ENCODE data around the gene ITPR2.
"Not testable (repeated sequence)": the region's sequence is repeated elsewhere in the genome, so short reads cannot be mapped to it uniquely, and the experiment has no call there.

ITPR2 gene

GRCh38 chr12:26698186-26698585 lies 134.8 kb downstream of the ITPR2 start:
- no peak for DNase-seq

GRCh38 chr12:26697217-26697616 lies 135.8 kb downstream of the ITPR2 start:
- no peak for DNase-seq

- no peak for DNase-seq
Observed at GRCh38 chr12:26696613-26697092, 136.3 kb downstream of the ITPR2 start.

GRCh38 chr12:26696048-26696612 lies 136.9 kb downstream of the ITPR2 start:
- DNase-seq = no peak

GRCh38 chr12:26694402-26694801 lies 138.6 kb downstream of the ITPR2 start:
- DNase-seq = no peak

- no peak for DNase-seq
Observed at GRCh38 chr12:26692407-26692806, 140.6 kb downstream of the ITPR2 start.

- no peak for DNase-seq
Observed at GRCh38 chr12:26691234-26691970, 141.6 kb downstream of the ITPR2 start.

GRCh38 chr12:26690601-26691000 lies 142.4 kb downstream of the ITPR2 start:
- DNase-seq = no peak

- DNase-seq = no peak
Observed at GRCh38 chr12:26689281-26689841, 143.6 kb downstream of the ITPR2 start.

GRCh38 chr12:26688344-26688904 lies 144.6 kb downstream of the ITPR2 start:
- DNase-seq = no peak

- no peak for DNase-seq
Observed at GRCh38 chr12:26686408-26686807, 146.6 kb downstream of the ITPR2 start.

GRCh38 chr12:26684101-26684500 lies 148.9 kb downstream of the ITPR2 start:
- DNase-seq = no peak

- DNase-seq = no peak
Observed at GRCh38 chr12:26683443-26683842, 149.6 kb downstream of the ITPR2 start.

- DNase-seq = no peak
Observed at GRCh38 chr12:26680727-26681455, 152.1 kb downstream of the ITPR2 start.

- no peak for DNase-seq
Observed at GRCh38 chr12:26678697-26679660, 154.0 kb downstream of the ITPR2 start.

- DNase-seq = not testable (repeated sequence)
Observed at GRCh38 chr12:26671487-26671886, 161.5 kb downstream of the ITPR2 start.

- DNase-seq = no peak
Observed at GRCh38 chr12:26668847-26669246, 164.1 kb downstream of the ITPR2 start.

- DNase-seq = no peak
Observed at GRCh38 chr12:26668230-26668629, 164.8 kb downstream of the ITPR2 start.

GRCh38 chr12:26666286-26666685 lies 166.7 kb downstream of the ITPR2 start:
- DNase-seq = no peak

- no peak for DNase-seq
Observed at GRCh38 chr12:26661399-26661798, 171.6 kb downstream of the ITPR2 start.

- no peak for DNase-seq
Observed at GRCh38 chr12:26659930-26660329, 173.1 kb downstream of the ITPR2 start.

- no peak for DNase-seq
Observed at GRCh38 chr12:26658991-26659390, 174.0 kb downstream of the ITPR2 start.

Data from CD4-positive, alpha-beta T cell treated with Interleukin-12 subunit alpha and Interleukin-12 subunit beta, for 1 hour (primary cell).